HepG2 (cell line): ENCODE results near the gene TMEM238. TPM values are rescaled to one million over a fixed set of nuclear protein-coding genes. Genes with fewer than 3 reads are reported as not detected.

Experiments
- ATAC-seq: fragments of 200-7000 bp; cut with Tn5 transposase; 3 replicates; pipeline ENCODE4 v1.9.1; 2020; ENCODE audit warnings: mild to moderate bottlenecking, moderate library complexity
- BruUV-seq: library from RNA; stranded (reverse); fragments of 400-500 nt; replicated peaks from 2 replicates; lab custom pipeline; 2021; lab: Mats Ljungman, UMichigan
- CTCF ChIA-PET: fragments of 300-600 bp; formaldehyde crosslinking; extraction: SDS; loops from one replicate; lab custom pipeline; 2021; ENCODE audit warnings: low total read pairs, inconsistent platforms, low intra/inter-chr PET ratio; lab: Yijun Ruan, JAX
- POLR2A ChIA-PET: fragments of 350-600 bp; sonication (Branson Sonifier 250); formaldehyde crosslinking; loops from one replicate; lab custom pipeline; 2020; ENCODE audit warnings: antibody characterized with exemption, inconsistent platforms; lab: Yijun Ruan, JAX
- DNase-seq: peaks from one replicate; pipeline ENCODE4 v3.0.0-alpha.2; 2015; ENCODE audit warnings: low spot score
- FAIRE-seq: peaks from 3 replicates; lab custom pipeline; 2011; peaks lifted over from hg19 to GRCh38; lab: Jason Lieb, UNC
- H2AFZ ChIP-seq: one replicate; pipeline ENCODE4 v1.6.1; 2011; ENCODE audit warnings: low read length, inconsistent platforms
- H3K27ac ChIP-seq: fragments of 300-600 bp; 3 replicates; pipeline ENCODE4 v1.8.0; 2011; ENCODE audit warnings: mixed run types, mild to moderate bottlenecking, mixed read lengths, low read length, inconsistent platforms; ENCODE audit not compliant: insufficient read depth; ENCODE audit errors: extremely low read length
- H3K27me3 ChIP-seq, 2 experiments: fragments of 200-600 bp in 1 of 2; 2 replicates in 1 of 2; 3 replicates in 1 of 2; pipeline versions ENCODE4 v1.6.0 to v1.8.0; 2011; ENCODE audit warnings: low read length in 2 of 2, mild to moderate bottlenecking in 2 of 2, moderate library complexity in 2 of 2, inconsistent platforms in 1 of 2; ENCODE audit not compliant: insufficient read depth in 2 of 2, control insufficient read depth in 1 of 2
- H3K36me3 ChIP-seq, 2 experiments: fragments of 200-600 bp in 1 of 2; replicated peaks in 1 of 2; 2 replicates in 1 of 2; 3 replicates in 1 of 2; pipeline versions ENCODE4 v1.5.1 to v1.8.0; 2011; ENCODE audit warnings: low read length in 2 of 2, inconsistent platforms in 1 of 2; ENCODE audit not compliant: insufficient read depth in 2 of 2, control insufficient read depth in 1 of 2
- H3K4me1 ChIP-seq: 2 replicates; pipeline ENCODE4 v1.5.1; 2012; ENCODE audit warnings: low read length, inconsistent platforms; ENCODE audit not compliant: insufficient read depth
- H3K4me2 ChIP-seq: 2 replicates; pipeline ENCODE4 v1.6.0; 2011; ENCODE audit warnings: low read depth, low read length, inconsistent platforms
- H3K4me3 ChIP-seq, 3 experiments: fragments of 200-600 bp in 1 of 3; sonication (generic), shearing (Covaris generic) in 1 of 3; replicated peaks in 1 of 3; 2 replicates each; pipeline ENCODE4 v1.5.1; 2011 to 2016; ENCODE audit warnings: low read length in 3 of 3, inconsistent platforms in 2 of 3, low read depth in 2 of 3, mild to moderate bottlenecking in 2 of 3, control low read depth in 1 of 3, mixed read lengths in 1 of 3; ENCODE audit not compliant: insufficient read depth in 1 of 3
- H3K79me2 ChIP-seq: one replicate; pipeline ENCODE4 v1.6.1; 2011; ENCODE audit warnings: low read length, inconsistent platforms; ENCODE audit not compliant: insufficient read depth
- H3K9ac ChIP-seq: 2 replicates; pipeline ENCODE4 v1.6.0; 2011; ENCODE audit warnings: mild to moderate bottlenecking, low read depth, low read length, inconsistent platforms; ENCODE audit not compliant: insufficient read depth
- H3K9me3 ChIP-seq: 2 replicates; pipeline ENCODE4 v1.5.1; 2012; ENCODE audit warnings: mild to moderate bottlenecking, low read length
- H4K20me1 ChIP-seq: 2 replicates; pipeline ENCODE4 v1.6.0; 2011; ENCODE audit warnings: inconsistent platforms, mild to moderate bottlenecking, low read length, moderate library complexity; ENCODE audit not compliant: insufficient read depth
- CBX1 ChIP-seq: IDR thresholded peaks from one replicate; pipeline ENCODE4 v1.6.1; 2016; ENCODE audit warnings: antibody characterized with exemption, low read depth
- DMAP1 ChIP-seq: IDR thresholded peaks from 2 replicates; pipeline ENCODE4 v1.6.1; 2016
- GATAD1 ChIP-seq: IDR thresholded peaks from 2 replicates; pipeline ENCODE4 v1.6.1; 2016; ENCODE audit warnings: missing genetic modification reagents, missing compliant biosample characterization
- HCFC1 ChIP-seq: fragments of 150-350 bp; IDR thresholded peaks from 2 replicates; pipeline ENCODE4 v1.6.1; 2014; ENCODE audit warnings: low read depth, low read length
- HIVEP1 ChIP-seq: sonication (generic); formaldehyde crosslinking; IDR thresholded peaks from 2 replicates; pipeline ENCODE4 v1.4.0; 2020; ENCODE audit warnings: mild to moderate bottlenecking, missing genetic modification reagents
- HOXA5 ChIP-seq: sonication (generic); formaldehyde crosslinking; IDR thresholded peaks from 2 replicates; pipeline ENCODE4 v1.4.0; 2020; ENCODE audit warnings: missing genetic modification reagents
- KLF16 ChIP-seq, 2 experiments: sonication (generic) in 1 of 2; formaldehyde crosslinking in 1 of 2; IDR thresholded peaks; 2 replicates each; pipeline versions ENCODE4 v1.6.1 to v1.8.0; 2016 to 2023; ENCODE audit warnings: missing genetic modification reagents in 2 of 2, missing compliant biosample characterization in 1 of 2
- SIX4 ChIP-seq: sonication (generic); formaldehyde crosslinking; IDR thresholded peaks from 2 replicates; pipeline ENCODE4 v1.4.0; 2020; ENCODE audit warnings: missing genetic modification reagents
- SP2 ChIP-seq: sonication (generic); formaldehyde crosslinking; IDR thresholded peaks from 2 replicates; pipeline ENCODE4 v1.5.1; 2020; ENCODE audit warnings: mild to moderate bottlenecking, missing genetic modification reagents
- ZKSCAN1 ChIP-seq: fragments of 150-350 bp; IDR thresholded peaks from 2 replicates; pipeline ENCODE4 v1.6.1; 2014; ENCODE audit warnings: low read length
- ZNF143 ChIP-seq: sonication (generic); formaldehyde crosslinking; IDR thresholded peaks from 2 replicates; pipeline ENCODE4 v1.4.0; 2020; ENCODE audit warnings: missing genetic modification reagents
- WGBS: methylation state at CpG from one replicate; pipeline ENCODE4 v1.1.6; 2017; ENCODE audit warnings: low lambda C conversion rate; 5-methylcytosine and 5-hydroxymethylcytosine counted together
- in situ Hi-C: cut with HindIII; loops from 2 replicates; pipeline ENCODE4 v1.10.0; 2017; ENCODE audit warnings: low pct_unique_long_range_greater_than_20kb; ENCODE audit not compliant: extremely low pct_ligation_motif_present
- intact Hi-C: fragments of 100-400 bp; cut with micrococcal nuclease; formaldehyde crosslinking; loops from one replicate; pipeline ENCODE4 v1.10.0; 2022; ENCODE audit not compliant: unreplicated experiment
- polyA plus RNA-seq, 8 experiments: library from polyadenylated mRNA; depleted of rRNA in 3 of 8; stranded (reverse) in 7 of 8; unstranded in 1 of 8; fragments of >200 nt; fragmentation: Illumina TruSeq in 4 of 8; extraction: Trizol in 4 of 8; gene quantifications; 2 replicates each; pipeline versions ENCODE4 v1.2.1 to v1.2.3, GENCODE V29; 2011 to 2016; ENCODE audit warnings: low read depth in 4 of 8, missing spikeins in 1 of 8, mixed read lengths in 1 of 8; ENCODE audit not compliant: insufficient read depth in 1 of 8
- total RNA-seq, 5 experiments: library from RNA; depleted of rRNA; stranded (reverse); fragments of >200 nt; fragmentation: Illumina TruSeq; extraction: Trizol; gene quantifications; 2 replicates each; pipeline ENCODE4 v1.2.3, GENCODE V29; 2016; ENCODE audit warnings: low read depth in 1 of 5
- TF ChIP-seq, protein P1 (sequence below): sonication (generic); formaldehyde crosslinking; conservative IDR thresholded peaks from 2 replicates; pipeline ENCODE4 v1.8.1; 2023; ENCODE audit warnings: missing genetic modification reagents
- TF ChIP-seq, protein P2 (sequence below): sonication (generic); formaldehyde crosslinking; conservative IDR thresholded peaks from 2 replicates; pipeline ENCODE4 v1.8.0; 2022; ENCODE audit warnings: low read depth, missing genetic modification reagents
- TF ChIP-seq, protein P3 (sequence below), 2 experiments: IDR thresholded peaks; 2 replicates each; pipeline ENCODE4 v1.6.1; 2011 to 2012; ENCODE audit warnings: low read length in 2 of 2, borderline replicate concordance in 1 of 2, low read depth in 1 of 2, mild to moderate bottlenecking in 1 of 2, moderate library complexity in 1 of 2

Gene TMEM238
- total and polyA plus RNA-seq, 2 of the 13 experiments (the other 11 are each of a cell fraction or from before 2014, with no cell fraction given), result not detected

DNA sequence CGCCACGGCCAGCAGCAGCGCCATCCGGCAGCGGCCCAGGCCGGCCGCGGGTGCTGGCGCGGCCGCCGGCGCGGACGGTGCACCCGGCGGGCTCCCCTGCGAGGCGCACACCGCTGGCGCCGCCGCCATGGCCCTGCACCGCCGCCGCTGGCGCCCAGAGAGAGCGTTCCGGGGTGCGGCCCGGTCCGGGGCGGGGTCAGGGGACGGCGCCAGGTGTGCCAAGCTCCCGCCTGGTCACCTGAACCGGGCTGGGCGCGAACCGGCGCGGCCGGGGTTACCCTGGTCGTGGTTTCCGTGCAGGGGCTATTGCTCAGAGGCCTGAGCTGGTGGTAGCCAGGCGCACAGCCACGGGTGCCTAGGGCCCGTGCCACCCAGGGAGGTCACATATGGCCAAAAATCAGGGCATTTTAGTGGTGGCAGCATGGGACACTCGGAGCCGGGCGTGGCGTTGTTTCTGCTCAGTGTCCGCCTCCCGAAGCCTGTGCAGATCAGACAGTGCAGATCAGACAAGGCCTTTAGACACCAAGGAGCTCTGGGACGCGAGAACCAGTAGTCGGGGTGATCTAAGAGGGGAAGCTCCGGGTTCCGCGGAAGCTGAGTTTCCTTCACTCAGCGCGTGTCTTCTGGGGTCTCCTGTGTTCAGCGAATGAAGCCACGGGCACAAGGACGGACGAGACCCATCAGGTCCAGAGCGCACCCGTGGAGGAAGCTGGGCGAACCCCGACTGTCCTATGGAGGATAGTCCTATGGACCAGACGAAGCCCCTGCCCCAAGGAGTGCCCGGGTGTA is at the start of gene TMEM238 (continued):
- TF ChIP-seq, protein P1, sequence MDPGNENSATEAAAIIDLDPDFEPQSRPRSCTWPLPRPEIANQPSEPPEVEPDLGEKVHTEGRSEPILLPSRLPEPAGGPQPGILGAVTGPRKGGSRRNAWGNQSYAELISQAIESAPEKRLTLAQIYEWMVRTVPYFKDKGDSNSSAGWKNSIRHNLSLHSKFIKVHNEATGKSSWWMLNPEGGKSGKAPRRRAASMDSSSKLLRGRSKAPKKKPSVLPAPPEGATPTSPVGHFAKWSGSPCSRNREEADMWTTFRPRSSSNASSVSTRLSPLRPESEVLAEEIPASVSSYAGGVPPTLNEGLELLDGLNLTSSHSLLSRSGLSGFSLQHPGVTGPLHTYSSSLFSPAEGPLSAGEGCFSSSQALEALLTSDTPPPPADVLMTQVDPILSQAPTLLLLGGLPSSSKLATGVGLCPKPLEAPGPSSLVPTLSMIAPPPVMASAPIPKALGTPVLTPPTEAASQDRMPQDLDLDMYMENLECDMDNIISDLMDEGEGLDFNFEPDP (CRISPR knock-in tag), result no peak
- TF ChIP-seq HOXA5 (CRISPR knock-in tag) (no peak), CBX1 (no peak)

DNA sequence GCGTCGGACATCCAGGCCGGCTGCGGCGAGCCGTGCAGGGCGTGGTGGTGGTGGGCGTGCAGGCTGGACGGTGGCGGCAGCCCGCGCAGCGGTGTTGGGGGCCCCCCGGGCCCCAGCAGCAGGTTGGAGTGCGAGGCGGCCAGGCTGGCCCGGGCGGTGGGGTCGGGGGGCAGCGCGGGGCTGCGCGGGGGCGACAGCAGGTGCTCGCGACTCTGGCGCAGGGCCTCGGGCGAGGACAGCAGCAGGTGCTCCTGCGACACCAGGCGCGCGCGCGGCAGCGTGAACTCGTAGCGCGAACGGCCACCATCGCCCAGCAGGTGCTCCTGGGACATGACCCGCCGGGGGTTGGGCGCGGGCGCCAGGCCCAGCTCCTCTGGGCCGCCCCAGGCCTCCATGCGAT is 49.2 kb upstream of the TMEM238 start:
- TF ChIP-seq SP2 (CRISPR knock-in tag), result no peak
- TF ChIP-seq, protein P2, sequence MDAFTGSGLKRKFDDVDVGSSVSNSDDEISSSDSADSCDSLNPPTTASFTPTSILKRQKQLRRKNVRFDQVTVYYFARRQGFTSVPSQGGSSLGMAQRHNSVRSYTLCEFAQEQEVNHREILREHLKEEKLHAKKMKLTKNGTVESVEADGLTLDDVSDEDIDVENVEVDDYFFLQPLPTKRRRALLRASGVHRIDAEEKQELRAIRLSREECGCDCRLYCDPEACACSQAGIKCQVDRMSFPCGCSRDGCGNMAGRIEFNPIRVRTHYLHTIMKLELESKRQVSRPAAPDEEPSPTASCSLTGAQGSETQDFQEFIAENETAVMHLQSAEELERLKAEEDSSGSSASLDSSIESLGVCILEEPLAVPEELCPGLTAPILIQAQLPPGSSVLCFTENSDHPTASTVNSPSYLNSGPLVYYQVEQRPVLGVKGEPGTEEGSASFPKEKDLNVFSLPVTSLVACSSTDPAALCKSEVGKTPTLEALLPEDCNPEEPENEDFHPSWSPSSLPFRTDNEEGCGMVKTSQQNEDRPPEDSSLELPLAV (CRISPR knock-in tag), result no peak
- no peak for TF ChIP-seq KLF16 (CRISPR knock-in tag; IDR thresholded peaks at IDR 0.05)
- TF ChIP-seq HCFC1, result no peak
- no peak for TF ChIP-seq DMAP1
- no peak for TF ChIP-seq GATAD1 (CRISPR knock-in tag)
- no peak for TF ChIP-seq SIX4 (CRISPR knock-in tag)
- TF ChIP-seq HIVEP1 (CRISPR knock-in tag), result no peak
- TF ChIP-seq ZKSCAN1, result no peak
- TF ChIP-seq, protein P3, sequence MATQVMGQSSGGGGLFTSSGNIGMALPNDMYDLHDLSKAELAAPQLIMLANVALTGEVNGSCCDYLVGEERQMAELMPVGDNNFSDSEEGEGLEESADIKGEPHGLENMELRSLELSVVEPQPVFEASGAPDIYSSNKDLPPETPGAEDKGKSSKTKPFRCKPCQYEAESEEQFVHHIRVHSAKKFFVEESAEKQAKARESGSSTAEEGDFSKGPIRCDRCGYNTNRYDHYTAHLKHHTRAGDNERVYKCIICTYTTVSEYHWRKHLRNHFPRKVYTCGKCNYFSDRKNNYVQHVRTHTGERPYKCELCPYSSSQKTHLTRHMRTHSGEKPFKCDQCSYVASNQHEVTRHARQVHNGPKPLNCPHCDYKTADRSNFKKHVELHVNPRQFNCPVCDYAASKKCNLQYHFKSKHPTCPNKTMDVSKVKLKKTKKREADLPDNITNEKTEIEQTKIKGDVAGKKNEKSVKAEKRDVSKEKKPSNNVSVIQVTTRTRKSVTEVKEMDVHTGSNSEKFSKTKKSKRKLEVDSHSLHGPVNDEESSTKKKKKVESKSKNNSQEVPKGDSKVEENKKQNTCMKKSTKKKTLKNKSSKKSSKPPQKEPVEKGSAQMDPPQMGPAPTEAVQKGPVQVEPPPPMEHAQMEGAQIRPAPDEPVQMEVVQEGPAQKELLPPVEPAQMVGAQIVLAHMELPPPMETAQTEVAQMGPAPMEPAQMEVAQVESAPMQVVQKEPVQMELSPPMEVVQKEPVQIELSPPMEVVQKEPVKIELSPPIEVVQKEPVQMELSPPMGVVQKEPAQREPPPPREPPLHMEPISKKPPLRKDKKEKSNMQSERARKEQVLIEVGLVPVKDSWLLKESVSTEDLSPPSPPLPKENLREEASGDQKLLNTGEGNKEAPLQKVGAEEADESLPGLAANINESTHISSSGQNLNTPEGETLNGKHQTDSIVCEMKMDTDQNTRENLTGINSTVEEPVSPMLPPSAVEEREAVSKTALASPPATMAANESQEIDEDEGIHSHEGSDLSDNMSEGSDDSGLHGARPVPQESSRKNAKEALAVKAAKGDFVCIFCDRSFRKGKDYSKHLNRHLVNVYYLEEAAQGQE (IDR thresholded peaks at IDR 0.05; ENCODE audit: borderline replicate concordance in 1 of 2, low read depth in 1 of 2, low read length in 2 of 2), result no peak
- TF ChIP-seq ZNF143 (CRISPR knock-in tag), result no peak
- no TSS peak for BruUV-seq
- in situ Hi-C loops (no loop called here), intact Hi-C loops (no loop called here)
- no peak overlapping the region for H3K9ac ChIP-seq
- no peaks in the 10 kb centered on the region for H3K79me2 ChIP-seq
- FAIRE-seq, result no peak
- H4K20me1 ChIP-seq, result no peaks in the 10 kb centered on the region
- CTCF ChIA-PET, result no interaction called here
- H3K27ac ChIP-seq, result no peak overlapping the region
- DNase-seq, result no peak
- no peaks in the 10 kb centered on the region for H3K4me1 ChIP-seq
- no peaks in the 10 kb centered on the region for H3K36me3 ChIP-seq
- no peaks in the 10 kb centered on the region for H3K9me3 ChIP-seq
- no peak overlapping the region for H2AFZ ChIP-seq
- H3K4me3 ChIP-seq, result no peak overlapping the region
- no peak overlapping the region for H3K4me2 ChIP-seq
- ATAC-seq, result no peak
- POLR2A ChIA-PET, result no interaction called here
- H3K27me3 ChIP-seq, result peaks cover 0 to 2% of the 10 kb centered on the region in 2 experiments; a peak in 1 of 5 replicates
- WGBS, result no CpG with 5 or more reads among the region's 48 CpGs
